ENCODE data around the gene KAZALD1.

KAZALD1 gene

DNA sequence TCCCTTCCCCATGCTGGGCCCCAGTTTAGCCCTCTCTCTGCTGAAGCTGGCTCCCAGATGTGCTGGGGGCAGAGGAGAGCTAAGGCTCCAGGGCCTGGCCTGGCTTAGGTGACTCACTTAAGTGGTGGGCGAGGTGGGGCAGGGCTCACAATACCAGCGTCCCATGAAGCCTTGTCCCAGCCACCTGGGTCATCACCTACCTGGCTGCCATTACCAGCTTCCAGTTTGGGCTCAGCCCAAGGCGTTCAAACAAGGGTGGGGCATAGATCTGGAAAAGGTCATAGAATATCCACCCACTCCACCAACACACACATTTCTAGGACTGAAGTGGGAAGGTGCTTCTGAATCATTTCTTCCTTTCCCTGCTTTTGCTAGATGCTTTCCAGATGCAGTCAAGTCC, 8.3 kb downstream of the KAZALD1 start:
- FAIRE-seq, result no peak

DNA sequence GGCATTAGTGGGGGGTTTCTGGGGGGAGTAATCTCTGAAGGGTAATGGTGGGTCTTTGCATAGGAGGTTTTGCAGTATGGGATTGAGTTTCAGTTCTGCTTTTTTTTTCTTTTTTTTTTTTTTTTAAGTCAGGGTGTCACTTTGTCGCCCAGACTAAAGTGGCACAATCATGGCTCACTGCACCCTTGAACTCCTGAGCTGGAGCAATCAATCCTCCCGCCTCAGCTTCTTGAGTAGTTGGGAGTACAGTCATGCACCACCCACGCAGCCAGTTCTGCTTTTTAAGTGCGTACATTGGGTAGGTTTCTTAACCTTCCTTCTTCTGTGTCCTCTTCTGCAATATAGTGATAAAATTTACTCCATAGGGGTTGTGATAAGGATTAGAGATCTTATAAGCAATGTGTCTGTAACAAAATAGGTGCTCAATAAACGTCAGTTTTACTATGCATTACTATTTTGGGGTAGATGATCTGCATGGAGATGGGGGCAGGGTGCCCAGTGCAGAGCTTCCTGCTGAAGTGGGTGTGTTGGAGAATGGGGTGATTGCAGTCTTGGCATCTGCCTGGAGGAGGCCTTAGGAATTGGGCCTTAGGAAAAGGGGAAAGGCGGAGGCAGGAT, 9.6 kb downstream of the KAZALD1 start:
- FAIRE-seq, result no peak

DNA sequence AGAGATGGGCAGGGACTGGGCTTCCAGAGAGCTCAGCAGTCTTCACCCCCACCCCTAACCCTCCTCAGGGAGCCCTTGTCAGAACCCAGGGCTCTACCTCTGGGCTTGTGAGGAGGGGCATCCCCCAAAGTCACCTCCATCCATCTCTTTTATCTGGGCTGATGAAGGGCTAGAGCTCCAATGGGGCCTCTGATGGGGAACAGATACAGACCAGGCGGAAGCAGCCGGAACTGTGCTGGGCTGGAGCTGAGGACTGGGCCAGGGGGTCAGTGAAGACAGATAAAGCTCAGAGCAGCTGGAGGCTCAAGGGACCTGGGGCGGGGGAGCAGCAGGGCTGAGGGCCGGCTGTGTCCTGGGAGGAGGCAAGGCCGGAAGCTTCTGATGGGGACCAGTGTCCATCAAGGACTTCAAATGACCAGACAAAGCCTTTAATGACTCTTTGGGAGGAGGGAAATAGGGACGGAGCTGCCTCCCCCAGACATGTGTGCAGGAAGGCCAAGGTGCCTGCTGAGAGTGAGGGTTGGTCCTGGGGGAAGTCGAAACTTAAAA, 10.2 kb downstream of the KAZALD1 start:
- no peak for FAIRE-seq

DNA sequence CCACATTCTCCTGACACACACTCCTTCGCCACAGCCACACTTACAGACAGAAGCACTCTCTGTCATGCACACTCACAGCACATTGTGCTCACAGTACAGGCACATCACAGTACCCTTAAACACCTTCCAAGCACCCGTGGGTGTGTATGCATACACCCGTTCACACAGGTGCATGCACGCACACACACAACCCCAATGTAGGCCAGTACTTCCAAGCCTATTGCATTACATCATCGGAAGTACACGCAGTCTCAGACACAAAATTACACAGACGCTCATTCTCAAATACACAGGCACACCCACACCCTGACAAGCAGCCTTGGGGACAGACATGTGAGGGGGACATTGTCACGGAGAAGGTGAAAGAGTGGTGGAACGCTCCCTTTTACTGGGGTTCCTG, 11.1 kb downstream of the KAZALD1 start:
- FAIRE-seq, result no peak

DNA sequence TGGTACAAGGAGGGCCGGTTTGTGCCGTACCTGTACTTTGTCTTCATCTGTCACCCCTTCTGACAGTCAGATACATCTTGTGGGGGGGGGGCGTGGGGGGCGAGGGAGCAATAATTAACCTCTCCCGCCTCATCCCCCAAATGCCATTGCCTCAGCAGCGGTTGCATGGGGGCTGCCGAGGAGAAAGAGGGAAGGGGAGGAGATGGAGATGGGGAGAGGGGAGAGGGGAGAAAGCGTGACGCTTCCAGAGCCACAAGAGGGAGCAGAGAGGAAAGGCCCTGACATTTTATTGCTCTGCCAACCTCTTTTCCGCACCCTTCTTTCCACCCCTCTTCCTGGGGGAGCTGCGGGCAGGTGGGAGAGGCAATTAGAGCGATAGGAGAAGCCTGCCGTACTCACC, 11.8 kb downstream of the KAZALD1 start:
- FAIRE-seq, result no peak

DNA sequence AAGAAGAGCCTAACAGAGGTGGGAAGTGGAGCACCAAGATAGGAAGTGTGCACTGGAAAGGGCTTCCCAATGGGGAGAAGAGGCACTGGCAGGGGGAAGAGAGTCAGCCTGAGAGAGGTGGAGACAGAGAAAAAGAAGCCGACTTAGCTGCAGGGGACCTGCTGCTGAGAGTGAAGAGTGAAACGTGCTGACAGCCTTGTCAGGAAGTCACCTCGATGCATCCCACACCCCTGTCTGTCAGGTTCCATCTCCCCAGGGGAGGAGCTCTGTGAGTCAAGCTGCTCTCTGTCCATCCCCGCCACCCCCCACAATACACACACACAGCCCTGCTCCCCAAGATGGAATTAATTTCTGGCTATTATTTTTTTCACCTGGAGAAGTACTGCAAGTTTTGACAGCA, 14.0 kb downstream of the KAZALD1 start:
- FAIRE-seq, result no peak

DNA sequence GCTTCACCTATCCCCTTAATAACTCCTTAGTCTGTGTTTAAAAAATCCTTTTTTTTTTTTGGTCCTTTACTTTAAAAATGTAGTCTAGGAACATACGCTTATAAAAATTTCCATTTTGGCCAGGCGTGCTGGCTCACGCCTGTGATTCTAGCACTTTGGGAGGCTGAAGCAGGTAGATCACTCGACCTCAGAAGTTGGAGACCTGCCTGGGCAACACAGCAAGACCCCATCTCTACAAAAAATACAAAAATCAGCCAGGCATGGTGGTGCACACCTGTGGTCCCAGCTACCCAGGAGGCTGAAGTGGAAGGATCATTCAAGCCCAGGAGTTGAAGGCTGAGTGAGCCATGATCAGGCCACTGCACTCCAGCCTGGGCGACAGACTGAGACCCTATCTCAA, 14.8 kb downstream of the KAZALD1 start:
- FAIRE-seq, result no peak

DNA sequence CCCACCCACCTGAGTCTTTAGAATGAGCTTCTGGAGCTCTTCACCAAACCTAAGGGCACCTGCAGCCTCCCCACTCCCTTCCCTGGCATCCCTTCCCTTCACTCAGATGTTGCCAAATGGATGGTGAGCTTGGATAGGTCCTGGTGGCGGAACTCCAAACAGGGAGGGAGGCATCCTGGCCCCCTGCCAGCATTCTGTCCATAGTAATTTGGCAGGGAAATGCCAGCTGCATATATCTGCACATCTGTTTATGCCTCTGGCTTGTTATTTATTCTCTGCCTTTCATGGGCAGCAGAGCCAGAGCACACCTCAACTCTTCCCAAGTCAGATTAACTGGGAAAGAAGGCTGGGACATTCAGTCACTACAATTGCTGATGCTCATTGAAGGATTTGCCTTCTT, 18.1 kb downstream of the KAZALD1 start:
- no peak for FAIRE-seq

DNA sequence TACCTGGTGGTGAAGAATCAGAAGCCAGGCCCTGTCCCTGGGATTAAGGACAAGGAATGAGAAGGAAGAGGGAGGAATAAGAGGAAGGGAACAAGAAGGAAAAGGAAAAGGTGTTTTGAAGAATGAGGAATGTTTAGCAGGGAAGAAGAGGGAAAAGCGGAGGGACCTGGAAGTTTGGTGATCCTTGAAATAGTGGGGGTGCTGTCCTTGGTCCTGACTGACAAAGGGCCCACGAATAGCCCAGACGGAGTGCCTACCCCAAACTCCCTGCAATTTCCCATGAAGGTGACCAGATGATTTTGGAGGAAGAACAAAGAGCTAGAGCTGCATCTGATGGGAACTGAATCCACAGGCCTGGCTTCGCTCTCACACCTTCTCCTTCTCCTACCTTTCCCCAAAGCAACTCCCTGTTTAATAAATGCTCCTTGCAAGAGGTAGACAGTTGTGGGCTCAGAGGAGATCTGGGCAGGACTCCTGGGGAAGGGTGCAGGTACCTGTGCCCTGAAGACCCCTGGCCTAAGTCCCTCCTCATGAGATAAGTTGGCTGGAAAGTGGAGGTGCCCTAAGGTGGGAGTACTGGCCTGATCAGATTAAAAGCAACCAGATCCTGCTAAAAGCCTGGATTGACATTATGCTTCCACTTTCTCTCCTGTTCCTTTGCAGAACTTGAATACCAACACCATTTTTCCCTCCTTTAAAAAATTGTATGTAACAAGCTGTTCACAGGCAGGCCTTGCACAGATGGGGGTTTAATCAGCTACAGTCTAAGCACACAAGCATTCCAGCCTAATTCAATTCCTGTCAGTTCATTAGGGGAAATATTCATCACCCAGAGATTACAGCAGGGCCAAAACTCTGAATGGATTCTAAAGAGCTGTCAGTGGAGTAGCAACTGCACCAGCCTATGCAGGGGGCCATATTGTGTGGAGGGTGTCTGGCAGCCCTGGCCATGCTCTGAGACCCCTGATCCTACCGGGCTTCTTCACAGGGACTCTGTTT, 19.4 kb downstream of the KAZALD1 start:
- no peak for FAIRE-seq

DNA sequence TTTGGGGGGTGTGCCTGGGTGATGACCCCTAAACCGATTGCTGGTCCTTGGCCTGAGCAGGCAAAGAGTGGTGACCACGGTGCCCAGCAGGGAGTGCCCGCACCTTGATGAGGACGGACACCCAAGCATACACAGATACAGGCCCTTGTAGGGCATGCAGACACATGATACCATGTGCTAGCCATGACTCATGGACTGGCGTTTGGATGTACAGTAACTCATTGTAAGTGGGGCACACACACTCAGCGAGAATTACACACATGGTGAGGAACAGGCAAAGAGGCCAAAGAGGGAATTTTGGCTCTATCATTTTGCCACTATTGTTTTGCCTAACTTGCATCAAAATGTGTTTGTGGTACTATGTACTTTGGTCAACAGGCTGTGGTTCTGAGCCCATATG, 24.1 kb downstream of the KAZALD1 start:
- no peak for FAIRE-seq

DNA sequence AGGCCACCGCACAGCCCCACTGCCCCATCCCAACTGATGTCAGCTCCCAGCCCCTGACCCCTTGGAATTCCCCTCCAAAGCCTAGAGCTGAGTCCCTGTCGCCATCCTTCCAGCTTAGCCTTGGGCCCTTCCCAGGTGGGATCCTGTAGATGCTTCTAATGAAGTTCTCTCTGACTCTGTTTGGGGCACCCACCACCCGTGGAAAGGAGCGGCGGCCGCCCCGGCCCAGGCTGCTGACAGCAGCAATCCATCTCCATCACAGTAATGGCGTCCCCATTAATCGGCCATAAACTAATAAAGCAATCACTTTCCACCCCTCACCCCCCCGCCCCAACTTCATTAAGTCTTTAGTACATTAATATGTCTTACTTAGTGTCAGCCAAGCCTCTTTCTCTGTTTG, 25.6 kb downstream of the KAZALD1 start:
- FAIRE-seq, result no peak

DNA sequence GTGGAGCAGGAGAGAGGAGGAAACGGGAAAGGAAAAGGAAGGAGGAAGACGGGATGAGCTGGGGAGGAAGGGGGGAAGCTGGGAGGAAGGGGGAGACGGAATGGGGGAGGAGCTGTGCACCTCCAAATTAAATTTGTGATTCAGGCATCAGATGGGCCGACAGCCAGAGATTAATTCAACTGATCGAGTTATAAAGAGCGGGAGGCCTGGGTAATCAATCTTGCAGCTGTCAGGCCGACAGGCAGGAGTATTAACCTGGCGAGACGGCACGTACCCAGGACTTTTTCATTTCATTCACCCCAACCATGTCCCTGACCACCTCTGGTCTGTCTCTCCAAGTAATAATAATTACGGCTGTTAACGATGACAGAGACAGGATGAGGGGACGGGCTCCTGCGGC, 26.2 kb downstream of the KAZALD1 start:
- FAIRE-seq, result no peak

DNA sequence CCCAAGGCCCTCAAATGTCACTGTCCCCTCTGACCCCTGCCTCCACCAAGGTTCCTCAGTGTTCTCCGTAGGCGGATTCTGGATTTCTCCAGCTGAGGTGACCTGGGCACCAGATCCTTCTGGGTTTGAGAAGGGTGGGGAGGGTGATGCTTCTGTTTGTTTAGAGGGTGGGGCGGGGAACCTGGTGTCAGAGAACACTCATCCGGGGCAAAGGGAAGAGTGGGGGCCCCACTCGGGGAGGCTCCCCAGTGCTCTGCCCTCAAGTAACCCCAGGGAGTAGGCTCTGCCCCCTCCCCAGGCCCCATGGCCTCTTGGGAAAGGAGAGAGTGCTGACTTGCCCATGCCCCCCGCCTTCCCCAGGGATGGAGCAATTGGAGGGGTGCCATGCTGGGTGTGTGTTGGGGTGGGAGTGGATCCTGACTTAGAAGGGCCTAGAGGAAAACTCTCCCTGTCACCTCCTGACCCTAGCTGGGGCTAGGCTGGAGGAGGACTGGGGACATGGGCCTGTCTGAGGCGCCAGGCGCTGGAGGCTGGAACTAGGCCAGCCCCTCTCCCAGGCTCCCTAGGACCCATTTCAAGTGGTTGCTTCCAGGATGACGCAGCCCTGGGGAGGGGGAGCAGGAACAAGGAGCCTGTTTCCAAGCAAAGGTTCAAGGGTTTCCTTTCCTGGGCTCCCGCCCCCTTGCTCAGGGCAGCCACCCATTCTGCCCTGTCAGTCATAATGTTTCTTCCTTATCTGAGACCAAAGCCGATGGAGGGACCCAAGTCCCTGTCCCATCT, 27.9 kb downstream of the KAZALD1 start:
- no peak for FAIRE-seq

DNA sequence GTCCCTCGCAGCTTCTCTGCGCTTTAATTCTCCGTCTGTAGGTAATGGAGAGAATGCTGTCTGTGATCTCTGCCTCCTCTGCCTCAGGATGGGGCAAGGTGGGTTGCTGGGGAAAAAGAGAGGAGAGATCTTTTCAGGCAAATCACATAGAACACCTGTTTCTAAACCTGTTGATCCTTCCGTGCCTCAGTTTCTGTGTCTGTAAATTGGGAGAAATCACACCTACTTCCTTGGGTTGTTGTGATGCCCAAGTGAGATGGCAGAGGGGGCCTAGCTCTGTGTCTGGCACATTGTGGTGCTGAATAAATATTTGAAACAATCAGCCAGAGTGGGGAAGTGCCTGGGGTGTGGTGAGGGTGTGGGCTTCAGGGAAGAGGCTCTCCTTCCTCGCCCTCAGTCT, 28.8 kb downstream of the KAZALD1 start:
- FAIRE-seq, result no peak

DNA sequence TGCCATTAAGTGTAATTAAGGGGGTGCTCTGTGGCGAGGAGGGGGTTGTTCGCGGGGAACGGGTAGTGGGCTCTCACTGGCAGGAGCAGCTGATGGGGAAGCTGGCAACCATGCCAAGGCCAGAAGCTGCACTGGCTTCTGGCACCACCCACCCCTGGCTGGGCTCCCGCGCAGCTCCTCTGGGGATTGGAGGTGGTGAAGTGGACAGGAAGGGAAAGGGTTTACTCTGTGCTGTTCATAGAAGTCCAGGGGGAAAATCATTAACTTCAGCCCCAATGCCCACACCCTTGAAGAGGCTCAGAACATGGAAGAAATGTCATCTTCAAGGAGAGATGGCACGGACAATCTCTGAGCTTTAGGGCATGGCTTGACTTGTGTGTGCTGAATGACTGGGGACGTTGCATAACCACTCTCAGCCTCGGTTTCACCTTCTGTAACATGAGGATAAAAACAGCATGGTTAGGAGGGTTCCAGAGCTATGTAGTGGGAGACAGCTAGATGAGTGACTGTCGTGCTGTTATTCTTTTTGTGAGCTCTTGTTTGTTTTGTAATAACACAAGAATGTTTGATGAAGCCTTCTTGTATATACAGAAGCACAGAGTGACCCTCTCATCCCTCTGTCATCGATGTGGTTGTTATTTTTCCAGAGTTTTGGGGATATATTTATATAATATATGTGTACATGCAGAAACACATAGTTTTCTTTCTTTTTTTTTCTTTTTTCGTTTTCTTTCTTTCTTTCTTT, 29.9 kb downstream of the KAZALD1 start:
- no peak for FAIRE-seq

DNA sequence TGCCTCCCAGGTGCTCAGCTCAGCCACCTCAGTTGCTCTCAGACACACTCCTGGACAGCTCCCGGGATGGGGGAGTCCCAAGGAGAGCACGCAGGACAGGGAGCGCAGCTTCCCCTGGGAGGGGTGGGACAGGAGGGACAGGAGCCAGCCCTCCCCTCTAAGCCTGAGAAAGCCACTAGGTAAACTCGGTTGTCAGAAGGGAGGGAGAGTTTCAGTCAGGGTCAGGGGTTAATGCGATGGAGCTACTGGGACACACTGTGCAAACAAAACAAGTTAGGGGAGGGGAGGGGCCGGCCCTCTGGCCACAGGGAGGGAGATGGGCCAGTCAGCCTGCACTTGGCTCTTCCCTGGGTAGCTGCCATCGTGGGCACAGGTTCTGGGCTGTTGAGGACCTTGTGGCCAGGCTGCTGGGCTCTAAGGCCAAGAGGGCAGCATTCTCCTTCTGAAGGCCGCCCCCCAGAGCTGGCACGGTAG, 31.1 kb downstream of the KAZALD1 start:
- no peak for FAIRE-seq

DNA sequence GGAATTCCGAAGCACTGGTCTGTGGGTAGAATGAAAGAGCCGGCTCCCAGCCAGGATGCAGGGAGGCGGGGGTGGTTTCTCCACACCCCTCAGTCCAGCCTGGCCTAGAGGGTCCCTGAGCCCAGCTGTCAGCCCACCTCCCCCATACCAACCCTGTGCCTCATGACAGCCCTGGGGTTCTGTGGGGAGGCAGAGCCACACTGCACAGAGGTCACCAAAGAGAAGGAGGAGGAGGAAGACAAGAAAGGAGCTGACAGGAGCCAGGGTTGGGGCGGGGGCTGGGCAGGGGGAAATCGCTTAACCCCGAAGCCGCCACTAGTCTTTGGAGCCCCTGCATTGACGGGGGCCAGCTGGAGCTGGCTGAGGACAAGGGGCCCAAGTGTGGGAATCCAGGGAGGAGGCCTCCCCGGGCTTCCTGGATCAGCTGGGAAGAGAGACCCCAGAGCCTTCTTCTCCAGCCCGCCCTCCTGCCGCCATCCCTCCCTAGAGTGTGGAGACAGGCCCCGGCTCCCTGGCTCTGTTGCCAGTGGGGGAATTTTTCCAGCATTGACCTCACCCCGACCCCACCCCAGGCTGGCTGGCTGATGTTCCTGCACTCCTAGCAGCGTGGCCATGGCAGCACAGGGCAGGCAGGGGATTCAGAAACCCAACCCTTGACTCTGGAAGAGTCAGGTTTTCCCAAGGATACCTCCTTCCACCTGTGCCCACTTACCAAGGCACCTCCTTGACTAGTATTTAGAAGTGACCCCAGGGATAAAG, 32.5 kb downstream of the KAZALD1 start:
- FAIRE-seq, result no peak

DNA sequence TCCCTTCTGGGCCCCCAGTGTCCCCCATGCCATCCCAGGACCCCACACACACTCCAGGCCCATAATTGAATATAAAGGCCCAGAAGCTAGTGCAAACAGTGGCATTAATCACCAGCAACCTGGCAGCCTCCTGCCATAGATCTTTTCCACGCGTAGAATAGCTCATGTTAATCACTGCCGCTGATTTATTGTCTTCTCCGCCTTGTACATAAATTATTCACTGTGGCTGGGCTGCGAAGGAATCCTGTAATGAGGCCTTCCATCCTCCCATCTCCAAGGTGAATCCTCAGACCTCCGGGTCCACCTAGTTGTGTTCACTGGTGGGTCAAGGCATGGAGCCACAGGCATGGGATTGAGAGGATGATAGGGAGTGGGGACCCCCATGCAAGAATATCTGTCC, 33.2 kb downstream of the KAZALD1 start:
- FAIRE-seq, result no peak

DNA sequence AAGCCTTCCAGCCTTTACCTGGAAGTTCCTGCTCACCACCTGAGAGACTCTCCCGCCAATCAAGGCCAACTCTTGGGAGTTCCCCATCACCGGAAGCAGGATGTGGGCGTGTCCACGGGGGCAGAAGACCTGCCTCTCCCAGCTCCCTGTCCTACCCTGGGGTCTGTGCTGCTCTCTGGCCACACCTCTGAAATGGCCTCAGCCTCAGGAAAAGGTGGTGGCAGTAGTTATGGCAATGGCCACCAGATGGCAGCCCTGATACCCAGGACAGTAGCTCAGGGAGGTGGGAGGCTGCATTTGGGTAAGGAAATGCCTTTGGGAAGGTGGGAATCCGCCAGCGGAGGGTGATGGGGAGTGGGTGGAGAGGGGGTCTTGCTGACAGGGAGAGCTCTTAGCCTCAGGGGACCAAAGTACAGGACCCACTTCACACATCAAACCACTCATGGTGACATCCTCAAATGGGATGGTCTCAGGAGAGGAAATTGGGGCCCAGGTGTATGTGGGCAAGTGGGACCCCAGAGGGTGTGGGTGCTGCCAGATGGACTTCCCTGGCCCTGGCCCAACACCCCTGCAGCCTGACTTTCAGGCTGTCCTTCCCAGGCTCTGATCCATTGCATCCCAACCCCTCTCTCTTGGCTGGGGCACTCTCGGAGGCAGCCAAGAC, 33.9 kb downstream of the KAZALD1 start:
- no peak for FAIRE-seq

DNA sequence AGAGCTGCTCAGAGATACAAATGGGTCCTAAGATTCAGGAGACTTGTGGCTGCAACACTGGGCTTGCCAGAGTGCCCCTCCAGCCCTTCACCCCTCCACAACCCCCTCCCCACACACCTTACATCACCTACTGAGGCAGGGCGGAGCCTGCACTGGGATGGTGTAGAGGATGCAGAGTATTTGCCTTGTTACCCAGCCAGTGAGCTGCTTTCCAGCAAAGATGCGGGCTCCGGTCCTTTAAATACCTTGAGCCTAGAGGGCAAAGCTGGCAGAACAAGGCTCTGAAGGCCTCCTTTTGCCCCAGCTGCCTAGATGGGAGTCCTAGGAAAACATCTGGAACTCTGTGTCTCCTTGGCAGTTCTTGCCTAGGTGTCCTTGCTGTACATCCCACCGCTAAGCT, 34.6 kb downstream of the KAZALD1 start:
- no peak for FAIRE-seq

DNA sequence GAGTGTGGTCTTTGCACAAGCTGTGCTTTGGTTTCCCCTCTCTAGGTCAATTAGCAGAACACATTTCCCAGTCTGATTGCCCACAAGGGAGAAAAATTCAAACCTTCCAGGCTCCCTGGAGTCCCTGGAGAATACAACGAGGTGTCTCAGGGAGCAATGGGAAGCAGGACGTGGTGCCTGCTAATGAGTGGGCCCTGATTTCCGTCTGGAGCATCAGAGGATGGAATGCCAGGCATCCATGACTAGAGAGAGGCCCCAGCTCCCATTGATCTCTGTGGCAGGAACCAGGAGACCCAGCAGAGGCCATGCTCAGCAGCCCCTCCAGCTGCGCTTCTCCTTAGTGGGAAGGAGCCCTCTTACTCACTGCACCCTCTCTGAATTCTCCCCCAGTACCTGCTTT, 36.1 kb downstream of the KAZALD1 start:
- FAIRE-seq, result no peak
